HEK293T (cell line): ENCODE data around the gene CD81.

Experiments used
- BHLHE40 ChIP-seq: fragments of 450-650 bp; IDR thresholded peaks from 2 replicates; pipeline ENCODE4 v1.6.1; 2016; ENCODE audit warnings: mild to moderate bottlenecking, moderate library complexity, borderline replicate concordance
- FOXM1 ChIP-seq: fragments of 450-650 bp; IDR thresholded peaks from 2 replicates; pipeline ENCODE4 v1.6.1; 2017; ENCODE audit warnings: mild to moderate bottlenecking, borderline replicate concordance
- LEF1 ChIP-seq: fragments of 450-650 bp; IDR thresholded peaks from 2 replicates; pipeline ENCODE4 v1.6.1; 2017; ENCODE audit warnings: mild to moderate bottlenecking, borderline replicate concordance

DNA sequence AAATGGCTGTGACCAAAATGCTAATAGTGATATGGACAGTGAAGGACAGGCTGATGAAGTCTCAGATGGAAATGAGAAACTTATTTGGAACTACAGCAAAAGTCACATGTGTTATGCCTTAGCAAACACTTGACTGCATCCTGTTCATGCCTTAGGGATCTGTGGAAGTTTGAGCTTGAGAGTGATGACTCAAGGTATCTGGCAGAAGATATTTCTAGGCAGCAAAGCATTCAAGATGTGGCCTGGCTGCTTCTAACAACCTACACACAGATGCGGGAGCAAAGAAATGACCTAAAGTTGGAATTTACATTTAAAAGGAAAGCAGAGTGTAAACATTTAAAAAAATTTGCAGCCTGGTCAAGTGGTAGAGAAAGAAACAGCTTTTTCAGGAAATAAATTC, 28.1 kb upstream of the CD81 start:
- TF ChIP-seq BHLHE40 = no peak
- TF ChIP-seq FOXM1 = no peak
- TF ChIP-seq LEF1 = no peak
